ENCODE measurements around the gene MMP11. TPM values are rescaled to one million over a fixed set of nuclear protein-coding genes. Genes with fewer than 3 reads are reported as not detected.

MMP11 gene
- polyA plus RNA-seq, 1 experiment: 38.1 TPM

DNA sequence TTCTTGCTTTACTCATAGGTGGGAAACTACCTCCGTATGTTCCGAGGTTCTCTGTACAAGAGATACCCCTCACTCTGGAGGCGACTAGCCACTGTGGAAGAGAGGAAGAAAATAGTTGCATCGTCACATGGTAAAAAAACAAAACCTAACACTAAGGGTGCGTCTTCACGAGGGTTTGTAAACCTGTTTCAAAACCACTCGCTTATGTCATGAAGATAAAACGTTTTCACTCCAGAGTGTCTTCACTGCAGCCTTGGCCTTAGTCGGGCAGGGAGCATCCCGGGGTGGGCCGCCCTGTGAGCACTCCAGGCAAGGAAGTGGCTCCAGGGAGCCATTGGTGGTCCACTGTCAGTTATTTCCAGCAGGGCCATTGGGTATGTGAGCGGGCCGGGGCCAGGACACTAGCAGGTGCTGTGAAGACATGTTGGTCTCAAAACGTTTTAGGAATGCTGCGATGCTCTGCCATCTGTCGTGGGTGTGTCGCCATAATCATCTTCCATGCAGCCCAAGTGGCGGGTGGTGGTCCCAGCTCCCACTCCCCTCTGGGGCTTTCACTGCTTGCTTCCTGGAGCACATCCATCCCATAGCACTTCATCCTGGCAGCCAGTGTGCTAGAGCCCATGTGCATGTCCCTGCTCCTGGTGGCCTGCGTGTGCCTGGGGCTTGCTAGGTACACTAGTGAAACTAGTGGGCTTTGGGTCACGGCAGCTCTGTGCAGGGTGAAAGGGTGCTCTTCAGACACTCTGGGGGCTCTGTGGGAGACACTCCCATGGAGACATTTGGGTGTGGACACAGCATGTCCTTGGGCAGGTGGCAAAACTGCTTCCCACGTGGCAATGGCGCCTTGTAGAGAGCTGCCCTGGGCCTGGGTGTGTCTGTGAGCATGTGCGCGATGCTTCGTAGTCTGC lies 19.3 kb downstream of the MMP11 start:
- Histone ChIP-seq H3K36me3 (ENCODE audit: control insufficient read depth, insufficient read depth, low read length) (peaks cover 6% of the 10 kb centered on the region), H3K4me3 (ENCODE audit: low read depth, low read length) (no peak overlapping the region), H3K27me3 (ENCODE audit: control insufficient read depth, insufficient read depth, low read length) (no peaks in the 10 kb centered on the region)
- POLR2A ChIA-PET: no interaction called here
- CTCF ChIA-PET: interaction anchor here (0.8 to 1.4 kb wide), 2 partner anchors 21 to 24 kb away, joined by 3 to 4 read pairs; partner anchors contain the start of gene CHCHD10
- no peak for TF ChIP-seq CTCF (IDR thresholded peaks at IDR 0.05; ENCODE audit: insufficient read depth, low read depth, low read length)
- DNase-seq (ENCODE audit: low read depth): no peak

DNA sequence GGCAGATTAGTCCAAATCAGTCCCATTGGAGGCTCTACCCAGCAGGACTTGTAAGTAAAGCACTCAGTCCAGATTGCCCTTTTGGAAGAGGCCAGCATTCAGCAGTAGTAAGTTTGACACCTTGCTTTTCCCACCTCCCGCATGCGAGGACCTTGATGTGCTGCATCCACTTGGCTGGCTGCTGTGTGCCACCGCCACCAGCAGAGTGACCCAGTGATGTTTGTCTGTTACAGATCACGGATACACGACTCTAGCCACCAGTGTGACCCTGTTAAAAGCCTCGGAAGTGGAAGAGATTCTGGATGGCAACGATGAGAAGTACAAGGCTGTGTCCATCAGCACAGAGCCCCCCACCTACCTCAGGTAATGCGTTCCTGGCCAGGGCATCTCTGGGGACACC lies 20.7 kb downstream of the MMP11 start:
- ChIA-PET CTCF (interaction anchor here (0.8 kb wide), 1 partner anchor 25 kb away, joined by 5 read pairs; the partner anchor contains the start of gene CHCHD10), POLR2A (no interaction called here)
- H3K27me3 ChIP-seq (ENCODE audit: control insufficient read depth, insufficient read depth, low read length): no peaks in the 10 kb centered on the region
- no peak for DNase-seq (ENCODE audit: low read depth)
- peaks cover 10% of the 10 kb centered on the region for H3K36me3 ChIP-seq (ENCODE audit: control insufficient read depth, insufficient read depth, low read length)
- H3K4me3 ChIP-seq (ENCODE audit: low read depth, low read length): no peak overlapping the region
- TF ChIP-seq CTCF (IDR thresholded peaks at IDR 0.05; ENCODE audit: insufficient read depth, low read depth, low read length): no peak

DNA sequence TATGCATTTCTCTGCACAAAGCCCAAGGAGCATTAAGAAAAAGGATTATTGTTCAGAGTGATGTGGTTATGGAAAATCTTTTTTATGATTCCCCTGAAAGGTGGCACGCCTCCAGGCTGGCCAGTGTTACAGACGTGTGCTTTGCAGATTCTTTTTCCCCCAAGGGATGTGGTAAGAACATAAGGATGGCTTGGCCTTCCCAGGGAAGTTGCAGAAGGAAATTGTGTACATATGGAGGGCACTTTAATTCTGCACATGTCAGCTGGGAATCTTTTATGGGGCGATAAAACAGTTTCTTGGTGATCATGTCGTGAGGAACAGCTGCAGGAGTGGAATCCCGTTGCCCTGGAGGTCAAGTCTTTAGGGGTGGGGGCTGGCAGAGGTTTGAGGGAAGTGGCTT lies 23.8 kb downstream of the MMP11 start:
- ChIA-PET CTCF (interaction anchor here (1.7 kb wide), 1 partner anchor 8 kb away, joined by 3 read pairs; no protein-coding TSS in a partner anchor), POLR2A (no interaction called here)
- Histone ChIP-seq H3K4me3 (ENCODE audit: low read depth, low read length) (no peak overlapping the region), H3K27me3 (ENCODE audit: control insufficient read depth, insufficient read depth, low read length) (no peaks in the 10 kb centered on the region), H3K36me3 (ENCODE audit: control insufficient read depth, insufficient read depth, low read length) (peaks cover 21% of the 10 kb centered on the region)
- no peak for DNase-seq (ENCODE audit: low read depth)
- no peak for TF ChIP-seq CTCF (IDR thresholded peaks at IDR 0.05; ENCODE audit: insufficient read depth, low read depth, low read length)

DNA sequence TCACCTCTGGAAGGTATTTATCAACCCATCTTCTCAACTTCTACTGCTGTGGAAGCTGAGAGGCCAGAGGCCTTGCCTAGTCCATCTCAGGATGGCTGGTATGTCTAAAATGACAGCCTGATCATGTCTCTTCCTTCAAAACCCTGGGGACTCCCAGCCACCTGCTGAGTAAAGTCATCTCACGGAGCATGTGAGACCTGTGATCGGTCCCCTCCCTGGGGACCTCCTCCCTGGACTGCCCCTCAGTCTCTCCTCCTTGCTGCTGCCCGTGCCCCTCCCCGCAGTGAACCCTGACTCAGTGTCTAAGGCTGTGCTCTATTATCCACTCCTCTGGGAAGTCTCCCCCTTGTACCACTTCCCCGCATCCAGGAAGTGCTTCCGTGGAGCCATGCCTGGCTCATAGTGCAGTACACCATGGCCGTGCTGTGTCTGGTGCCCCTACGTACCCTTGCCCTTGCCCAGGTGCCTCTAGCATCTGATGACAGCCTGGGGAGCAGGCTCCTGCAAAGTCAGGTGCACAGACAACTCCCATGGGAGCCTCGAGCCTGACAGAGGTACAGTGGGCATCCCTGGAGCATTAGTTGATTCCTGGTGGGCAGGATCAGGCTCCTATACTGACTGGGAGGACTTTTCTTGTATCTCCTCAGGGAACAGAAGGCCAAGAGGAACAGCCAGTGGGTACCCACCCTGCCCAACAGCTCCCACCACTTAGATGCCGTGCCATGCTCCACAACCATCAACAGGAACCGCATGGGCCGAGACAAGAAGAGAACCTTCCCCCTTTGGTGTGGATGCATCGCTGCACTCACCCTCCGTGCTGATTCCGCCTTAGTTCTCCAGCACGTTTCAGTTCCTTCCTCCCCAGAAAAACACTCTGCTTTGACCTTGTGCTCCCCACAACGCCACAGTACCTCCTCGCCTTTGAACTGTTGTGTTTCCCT lies 27.9 kb downstream of the MMP11 start:
- DNase-seq (ENCODE audit: low read depth): no peak

More for the DNA sequence above, 27.9 kb downstream of the MMP11 start:
- H3K27me3 ChIP-seq (ENCODE audit: control insufficient read depth, insufficient read depth, low read length): no peaks in the 10 kb centered on the region
- TF ChIP-seq CTCF (IDR thresholded peaks at IDR 0.05; ENCODE audit: insufficient read depth, low read depth, low read length): no peak
- CTCF ChIA-PET: no interaction called here
- peaks cover 39% of the 10 kb centered on the region for H3K36me3 ChIP-seq (ENCODE audit: control insufficient read depth, insufficient read depth, low read length)
- POLR2A ChIA-PET: no interaction called here
- H3K4me3 ChIP-seq (ENCODE audit: low read depth, low read length): no peak overlapping the region

Data from BJ (cell line).